Prostate gland (tissue), 2 donors: ENCODE measurements around the gene TBX2.

ENCODE experiments used
- CTCF ChIP-seq, 4 experiments: fragments of 200-600 bp in 2 of 4; fragments of 450-650 bp in 2 of 4; sonication (generic) in 2 of 4; IDR thresholded peaks; 1 replicate in 3 of 4; 2 replicates in 1 of 4; pipeline ENCODE4 v1.5.1; 2016 to 2019; ENCODE audit warnings: antibody characterized with exemption in 4 of 4, mild to moderate bottlenecking in 2 of 4, moderate library complexity in 2 of 4
- POLR2A ChIP-seq: fragments of 450-650 bp; IDR thresholded peaks from one replicate; pipeline ENCODE4 v1.6.1; 2016; ENCODE audit warnings: antibody characterized with exemption, mild to moderate bottlenecking

- TF ChIP-seq CTCF (IDR thresholded peaks at IDR 0.05) (no peak), POLR2A (no peak)
Observed at GRCh38 chr17:61420745-61421398, 21.2 kb downstream of the TBX2 start.
